WTC11 (cell line): ENCODE results near the gene RMND5A.
"Not testable (repeated sequence)": the region's sequence is repeated elsewhere in the genome, so short reads cannot be mapped to it uniquely, and the experiment has no call there.

Experiments used
- CTCF ChIP-seq: fragments of 200-600 bp; IDR thresholded peaks from 2 replicates; pipeline ENCODE4 v1.8.0; 2022; ENCODE audit warnings: antibody characterized with exemption
- FOXK1 ChIP-seq: sonication (generic); formaldehyde crosslinking; IDR thresholded peaks from 2 replicates; pipeline ENCODE4 v1.8.0; 2022; ENCODE audit warnings: mild to moderate bottlenecking, moderate library complexity, missing genetic modification reagents
- JUN ChIP-seq: sonication (generic); formaldehyde crosslinking; IDR thresholded peaks from 2 replicates; pipeline ENCODE4 v1.8.0; 2023; ENCODE audit warnings: mild to moderate bottlenecking, missing genetic modification reagents
- KAT7 ChIP-seq: sonication (generic); formaldehyde crosslinking; IDR thresholded peaks from 2 replicates; pipeline ENCODE4 v1.8.1; 2023; ENCODE audit warnings: missing genetic modification reagents, mild to moderate bottlenecking, borderline replicate concordance
- MLX ChIP-seq: sonication (generic); formaldehyde crosslinking; IDR thresholded peaks from 2 replicates; pipeline ENCODE4 v1.8.1; 2023; ENCODE audit warnings: mild to moderate bottlenecking, missing genetic modification reagents, moderate library complexity
- SMAD4 ChIP-seq: sonication (generic); formaldehyde crosslinking; IDR thresholded peaks from 2 replicates; pipeline ENCODE4 v1.8.0; 2022; ENCODE audit warnings: mild to moderate bottlenecking, missing genetic modification reagents
- ZNF232 ChIP-seq: sonication (generic); formaldehyde crosslinking; IDR thresholded peaks from 2 replicates; pipeline ENCODE4 v1.8.0; 2022; ENCODE audit warnings: mild to moderate bottlenecking, missing genetic modification reagents

- not testable (repeated sequence) for TF ChIP-seq FOXK1 (CRISPR knock-in tag); MLX (CRISPR knock-in tag); JUN (CRISPR knock-in tag); KAT7 (CRISPR knock-in tag); SMAD4 (CRISPR knock-in tag); CTCF; ZNF232
Observed at GRCh38 chr2:86720540-86721320, 639 bp downstream of the RMND5A start.
